Trophoblast cell (in vitro differentiated cells and primary cell): ENCODE data around the gene TNFAIP8L1.

Experiments used
- DNase-seq, 2 donors: peaks; one replicate each; pipeline ENCODE4 v3.0.0-alpha.2; 2016
- H2AFZ ChIP-seq: 2 replicates; pipeline ENCODE4 v1.6.1; 2013; ENCODE audit warnings: low read length, moderate library complexity, mild to moderate bottlenecking; ENCODE audit not compliant: insufficient read depth, poor library complexity
- H2AK5ac ChIP-seq: 2 replicates; pipeline ENCODE4 v1.6.1; 2013; ENCODE audit warnings: mild to moderate bottlenecking, low read length
- H2BK120ac ChIP-seq: 2 replicates; pipeline ENCODE4 v1.6.1; 2013; ENCODE audit warnings: low read length, mild to moderate bottlenecking, moderate library complexity; ENCODE audit not compliant: insufficient read depth, poor library complexity
- H2BK12ac ChIP-seq: 2 replicates; pipeline ENCODE4 v1.6.1; 2013; ENCODE audit warnings: mild to moderate bottlenecking, low read length, moderate library complexity
- H2BK5ac ChIP-seq: 2 replicates; pipeline ENCODE4 v1.6.1; 2013; ENCODE audit warnings: low read length, low read depth, moderate library complexity, mild to moderate bottlenecking; ENCODE audit not compliant: poor library complexity
- H3K14ac ChIP-seq: 2 replicates; pipeline ENCODE4 v1.6.1; 2013; ENCODE audit warnings: mild to moderate bottlenecking, low read length
- H3K18ac ChIP-seq: 2 replicates; pipeline ENCODE4 v1.6.1; 2013; ENCODE audit warnings: mild to moderate bottlenecking, low read length
- H3K23ac ChIP-seq: 2 replicates; pipeline ENCODE4 v1.6.1; 2013; ENCODE audit warnings: low read length
- H3K27ac ChIP-seq: 2 replicates; pipeline ENCODE4 v1.5.1; 2013; ENCODE audit warnings: low read depth, mild to moderate bottlenecking, inconsistent platforms, low read length, moderate library complexity
- H3K27me3 ChIP-seq: 2 replicates; pipeline ENCODE4 v1.6.1; 2013; ENCODE audit warnings: inconsistent platforms, mild to moderate bottlenecking, low read length, moderate library complexity; ENCODE audit not compliant: insufficient read depth
- H3K36me3 ChIP-seq, 2 experiments: 1 replicate in 1 of 2; 2 replicates in 1 of 2; pipeline ENCODE4 v1.6.1; 2013; ENCODE audit warnings: low read length in 2 of 2, mild to moderate bottlenecking in 2 of 2, moderate library complexity in 1 of 2; ENCODE audit not compliant: insufficient read depth in 2 of 2, control insufficient read depth in 1 of 2
- H3K4ac ChIP-seq: 2 replicates; pipeline ENCODE4 v1.6.1; 2013; ENCODE audit warnings: low read depth, mild to moderate bottlenecking, low read length, moderate library complexity
- H3K4me1 ChIP-seq, 2 experiments: 1 replicate in 1 of 2; 2 replicates in 1 of 2; pipeline ENCODE4 v1.6.1; 2013; ENCODE audit warnings: low read length in 2 of 2, mild to moderate bottlenecking in 2 of 2, moderate library complexity in 1 of 2; ENCODE audit not compliant: insufficient read depth in 2 of 2, control insufficient read depth in 1 of 2
- H3K4me2 ChIP-seq: 2 replicates; pipeline ENCODE4 v1.6.1; 2013; ENCODE audit warnings: inconsistent platforms, mild to moderate bottlenecking, low read length, moderate library complexity
- H3K4me3 ChIP-seq: 2 replicates; pipeline ENCODE4 v1.5.1; 2013; ENCODE audit warnings: mild to moderate bottlenecking, low read depth, low read length, inconsistent platforms
- H3K79me1 ChIP-seq: one replicate; pipeline ENCODE4 v1.6.1; 2013; ENCODE audit warnings: low read length
- H3K79me2 ChIP-seq: 2 replicates; pipeline ENCODE4 v1.6.1; 2013; ENCODE audit warnings: low read length, mild to moderate bottlenecking; ENCODE audit not compliant: control insufficient read depth, insufficient read depth, poor library complexity
- H3K9ac ChIP-seq: 2 replicates; pipeline ENCODE4 v1.6.1; 2013; ENCODE audit warnings: mild to moderate bottlenecking, low read length
- H3K9me3 ChIP-seq: 2 replicates; pipeline ENCODE4 v1.6.1; 2013; ENCODE audit warnings: low read depth, mild to moderate bottlenecking, control low read depth, inconsistent platforms, low read length; ENCODE audit not compliant: insufficient read depth
- H4K12ac ChIP-seq: 2 replicates; pipeline ENCODE4 v1.6.1; 2013; ENCODE audit warnings: low read depth, mild to moderate bottlenecking, low read length, moderate library complexity
- H4K8ac ChIP-seq: 2 replicates; pipeline ENCODE4 v1.6.1; 2013; ENCODE audit warnings: low read depth, mild to moderate bottlenecking, low read length, moderate library complexity
- H4K91ac ChIP-seq: one replicate; pipeline ENCODE4 v1.6.1; 2013; ENCODE audit warnings: low read depth, mild to moderate bottlenecking, low read length, moderate library complexity
- WGBS: extraction: QIAGEN DNeasy Blood & Tissue Kit; methylation state at CpG from one replicate; pipeline ENCODE4 v1.1.7; 2013; ENCODE audit warnings: missing lambda C conversion rate; ENCODE audit not compliant: insufficient read length, insufficient coverage; ENCODE audit errors: extremely low coverage; 5-methylcytosine and 5-hydroxymethylcytosine counted together

The TNFAIP8L1 gene

GRCh38 chr19:4693078-4693350, 53.7 kb downstream of the TNFAIP8L1 start:
- Histone ChIP-seq H2AFZ (no peak overlapping the region), H3K4me1 (no peaks in the 10 kb centered on the region), H2BK120ac (no peak overlapping the region), H2BK5ac (no peak overlapping the region), H4K12ac (no peak overlapping the region), H3K27ac (no peak overlapping the region), H2AK5ac (no peak overlapping the region), H3K9ac (no peak overlapping the region), H3K14ac (no peak overlapping the region), H3K9me3 (no peaks in the 10 kb centered on the region), H3K4me2 (no peak overlapping the region), H3K23ac (no peak overlapping the region), H3K27me3 (no peaks in the 10 kb centered on the region), H3K79me2 (no peaks in the 10 kb centered on the region), H3K36me3 (peaks cover 82 to 85% of the 10 kb centered on the region in 2 experiments), H3K4ac (no peak overlapping the region), H3K18ac (no peak overlapping the region), H4K91ac (no peak overlapping the region), H3K4me3 (no peak overlapping the region), H2BK12ac (no peak overlapping the region), H4K8ac (no peak overlapping the region), H3K79me1 (no peaks in the 10 kb centered on the region)
- DNase-seq = no peak
- WGBS = no CpG with 5 or more reads among the region's 7 CpGs

DNA sequence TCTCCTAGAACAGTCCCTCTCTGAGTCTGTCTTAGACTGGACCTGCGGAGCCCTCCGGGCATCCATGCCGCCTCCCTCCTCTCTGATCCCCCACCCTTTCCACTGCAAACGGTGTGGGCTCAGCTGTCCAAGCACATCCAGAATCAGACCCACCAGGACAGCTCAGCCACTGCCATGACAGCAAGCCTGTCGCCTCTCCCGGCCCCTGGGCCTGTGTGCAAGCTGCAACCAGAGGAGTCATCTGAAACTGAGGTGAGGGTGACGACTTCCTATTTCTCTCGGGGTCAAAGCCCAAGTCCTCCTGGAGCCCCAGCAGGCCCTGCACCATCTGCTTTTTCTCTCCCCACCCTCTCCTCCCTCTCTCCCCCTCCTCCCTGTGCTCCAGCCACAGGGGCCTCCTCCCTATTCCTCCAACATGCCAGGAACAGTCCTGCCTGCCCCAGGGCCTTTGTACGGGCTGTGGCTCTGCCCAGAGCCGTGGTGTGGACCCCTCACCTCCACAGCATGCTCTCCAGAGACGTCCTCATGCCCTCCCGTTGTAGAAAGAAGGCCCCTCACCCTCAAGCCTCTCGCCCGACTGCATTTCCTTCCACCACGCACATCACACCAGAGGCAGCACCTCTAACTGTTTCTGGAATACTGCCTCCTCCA, 54.3 kb downstream of the TNFAIP8L1 start:
- Histone ChIP-seq H3K9ac (no peak overlapping the region), H2BK12ac (no peak overlapping the region), H3K4ac (no peak overlapping the region), H3K79me2 (no peaks in the 10 kb centered on the region), H3K27ac (no peak overlapping the region), H2BK120ac (no peak overlapping the region), H3K9me3 (no peaks in the 10 kb centered on the region), H4K91ac (no peak overlapping the region), H3K4me3 (no peak overlapping the region), H3K27me3 (no peaks in the 10 kb centered on the region), H2AK5ac (no peak overlapping the region), H3K4me1 (no peaks in the 10 kb centered on the region), H3K18ac (no peak overlapping the region), H2AFZ (no peak overlapping the region), H3K23ac (no peak overlapping the region), H3K79me1 (no peaks in the 10 kb centered on the region), H4K12ac (no peak overlapping the region), H2BK5ac (no peak overlapping the region), H3K36me3 (peaks cover 81 to 85% of the 10 kb centered on the region in 2 experiments), H4K8ac (no peak overlapping the region), H3K4me2 (no peak overlapping the region), H3K14ac (no peak overlapping the region)
- no peak for DNase-seq
- no CpG with 5 or more reads among the region's 15 CpGs for WGBS

- no peak for DNase-seq
- Histone ChIP-seq H3K79me1 (no peaks in the 10 kb centered on the region), H2AK5ac (no peak overlapping the region), H3K4me1 (no peaks in the 10 kb centered on the region), H3K14ac (no peak overlapping the region), H3K79me2 (no peaks in the 10 kb centered on the region), H3K4me3 (no peak overlapping the region), H4K91ac (no peak overlapping the region), H3K18ac (no peak overlapping the region), H4K8ac (no peak overlapping the region), H2AFZ (no peak overlapping the region), H3K4me2 (no peak overlapping the region), H3K27ac (no peak overlapping the region), H2BK120ac (no peak overlapping the region), H2BK12ac (no peak overlapping the region), H3K27me3 (no peaks in the 10 kb centered on the region), H4K12ac (no peak overlapping the region), H3K9me3 (no peaks in the 10 kb centered on the region), H3K36me3 (peaks cover 79 to 82% of the 10 kb centered on the region in 2 experiments), H3K23ac (no peak overlapping the region), H3K4ac (no peak overlapping the region), H2BK5ac (no peak overlapping the region), H3K9ac (no peak overlapping the region)
- WGBS = no CpG with 5 or more reads among the region's 22 CpGs
Observed at GRCh38 chr19:4694211-4694987, 55.1 kb downstream of the TNFAIP8L1 start.

GRCh38 chr19:4695224-4695731, 56.0 kb downstream of the TNFAIP8L1 start:
- Histone ChIP-seq H2BK120ac (no peak overlapping the region), H3K9ac (no peak overlapping the region), H2AK5ac (no peak overlapping the region), H2BK12ac (no peak overlapping the region), H3K4me2 (no peak overlapping the region), H3K79me1 (no peaks in the 10 kb centered on the region), H3K14ac (no peak overlapping the region), H4K8ac (no peak overlapping the region), H3K27ac (no peak overlapping the region), H3K18ac (no peak overlapping the region), H3K23ac (no peak overlapping the region), H3K27me3 (no peaks in the 10 kb centered on the region), H2AFZ (no peak overlapping the region), H3K4me1 (no peaks in the 10 kb centered on the region), H2BK5ac (no peak overlapping the region), H3K4me3 (no peak overlapping the region), H3K9me3 (no peaks in the 10 kb centered on the region), H4K91ac (no peak overlapping the region), H3K4ac (no peak overlapping the region), H4K12ac (no peak overlapping the region), H3K79me2 (no peaks in the 10 kb centered on the region), H3K36me3 (peaks cover 79 to 82% of the 10 kb centered on the region in 2 experiments)
- no peak for DNase-seq
- WGBS = no CpG with 5 or more reads among the region's 19 CpGs
